Erythroblast (primary cell): ENCODE measurements around the gene PLA2G12A.

Experiments used
- GATA1 ChIP-seq: IDR thresholded peaks from 2 replicates; pipeline ENCODE4 v1.6.1; 2011; ENCODE audit warnings: low read depth, mild to moderate bottlenecking, control low read depth, low read length, moderate library complexity
- POLR2A ChIP-seq: IDR thresholded peaks from 2 replicates; pipeline ENCODE4 v1.6.1; 2011; ENCODE audit warnings: mild to moderate bottlenecking, low read length

DNA sequence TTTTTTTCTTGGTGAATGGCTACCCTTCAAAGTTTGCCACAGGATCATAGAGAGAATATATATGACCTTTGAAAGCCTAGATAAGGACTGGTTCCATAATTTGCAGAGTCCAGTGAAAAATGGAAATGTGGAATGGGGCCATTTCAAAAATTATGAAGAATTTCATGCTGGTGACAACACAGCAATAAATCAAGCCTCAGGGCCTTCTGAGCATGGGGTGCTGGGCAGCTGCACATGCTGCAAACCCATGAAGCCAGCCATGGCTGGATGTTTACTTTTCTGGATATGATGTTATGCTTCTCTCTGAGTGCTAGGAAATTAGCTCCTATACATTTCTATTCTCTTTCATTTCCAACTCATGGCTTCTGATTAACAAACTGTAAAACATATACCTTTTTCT lies 16.0 kb upstream of the PLA2G12A start:
- TF ChIP-seq POLR2A (no peak), GATA1 (no peak)
